Panc1 (cell line): ENCODE data around the gene FANCD2OS.

ENCODE experiments used
- POLR2AphosphoS5 ChIP-seq: IDR thresholded peaks from 2 replicates; pipeline ENCODE4 v1.6.1; 2012; ENCODE audit warnings: mild to moderate bottlenecking, low read depth, low read length, moderate library complexity
- SIN3A ChIP-seq: IDR thresholded peaks from 2 replicates; pipeline ENCODE4 v1.6.1; 2012; ENCODE audit warnings: low read depth, mild to moderate bottlenecking, low read length, moderate library complexity, borderline replicate concordance; ENCODE audit not compliant: insufficient read depth
- TF ChIP-seq, protein P1 (sequence below): fragments of 450-650 bp; IDR thresholded peaks from 2 replicates; pipeline ENCODE4 v1.5.1; 2017; ENCODE audit warnings: mild to moderate bottlenecking
- TF ChIP-seq, protein P2 (sequence below), 2 experiments: IDR thresholded peaks; 2 replicates each; pipeline ENCODE4 v1.6.1; 2011 to 2012; ENCODE audit warnings: low read depth in 2 of 2, control low read depth in 1 of 2, low read length in 1 of 2, mild to moderate bottlenecking in 1 of 2, moderate library complexity in 1 of 2; ENCODE audit not compliant: insufficient read depth in 1 of 2

DNA sequence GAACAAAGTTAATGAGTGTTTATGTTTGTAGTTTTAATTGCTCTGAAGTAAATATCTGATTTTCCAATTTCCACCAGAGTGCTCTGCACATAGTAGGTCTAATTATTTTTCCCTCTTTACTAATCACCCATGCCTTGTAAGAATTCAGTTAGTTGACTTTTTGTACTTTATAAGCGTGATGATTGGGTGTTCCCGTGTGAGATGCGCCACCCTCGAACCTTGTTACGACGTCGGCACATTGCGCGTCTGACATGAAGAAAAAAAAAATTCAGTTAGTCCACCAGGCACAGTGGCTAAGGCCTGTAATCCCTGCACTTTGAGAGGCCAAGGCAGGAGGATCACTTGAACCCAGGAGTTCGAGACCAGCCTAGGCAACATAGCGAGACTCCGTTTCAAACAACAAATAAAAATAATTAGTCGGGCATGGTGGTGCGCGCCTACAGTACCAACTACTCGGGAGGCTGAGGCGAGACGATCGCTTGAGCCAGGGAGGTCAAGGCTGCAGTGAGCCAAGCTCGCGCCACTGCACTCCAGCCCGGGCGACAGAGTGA, 33.0 kb upstream of the FANCD2OS start:
- TF ChIP-seq, protein P1, sequence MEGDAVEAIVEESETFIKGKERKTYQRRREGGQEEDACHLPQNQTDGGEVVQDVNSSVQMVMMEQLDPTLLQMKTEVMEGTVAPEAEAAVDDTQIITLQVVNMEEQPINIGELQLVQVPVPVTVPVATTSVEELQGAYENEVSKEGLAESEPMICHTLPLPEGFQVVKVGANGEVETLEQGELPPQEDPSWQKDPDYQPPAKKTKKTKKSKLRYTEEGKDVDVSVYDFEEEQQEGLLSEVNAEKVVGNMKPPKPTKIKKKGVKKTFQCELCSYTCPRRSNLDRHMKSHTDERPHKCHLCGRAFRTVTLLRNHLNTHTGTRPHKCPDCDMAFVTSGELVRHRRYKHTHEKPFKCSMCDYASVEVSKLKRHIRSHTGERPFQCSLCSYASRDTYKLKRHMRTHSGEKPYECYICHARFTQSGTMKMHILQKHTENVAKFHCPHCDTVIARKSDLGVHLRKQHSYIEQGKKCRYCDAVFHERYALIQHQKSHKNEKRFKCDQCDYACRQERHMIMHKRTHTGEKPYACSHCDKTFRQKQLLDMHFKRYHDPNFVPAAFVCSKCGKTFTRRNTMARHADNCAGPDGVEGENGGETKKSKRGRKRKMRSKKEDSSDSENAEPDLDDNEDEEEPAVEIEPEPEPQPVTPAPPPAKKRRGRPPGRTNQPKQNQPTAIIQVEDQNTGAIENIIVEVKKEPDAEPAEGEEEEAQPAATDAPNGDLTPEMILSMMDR, result no peak
- TF ChIP-seq POLR2AphosphoS5, result no peak
- no peak for TF ChIP-seq SIN3A
- TF ChIP-seq, protein P2, sequence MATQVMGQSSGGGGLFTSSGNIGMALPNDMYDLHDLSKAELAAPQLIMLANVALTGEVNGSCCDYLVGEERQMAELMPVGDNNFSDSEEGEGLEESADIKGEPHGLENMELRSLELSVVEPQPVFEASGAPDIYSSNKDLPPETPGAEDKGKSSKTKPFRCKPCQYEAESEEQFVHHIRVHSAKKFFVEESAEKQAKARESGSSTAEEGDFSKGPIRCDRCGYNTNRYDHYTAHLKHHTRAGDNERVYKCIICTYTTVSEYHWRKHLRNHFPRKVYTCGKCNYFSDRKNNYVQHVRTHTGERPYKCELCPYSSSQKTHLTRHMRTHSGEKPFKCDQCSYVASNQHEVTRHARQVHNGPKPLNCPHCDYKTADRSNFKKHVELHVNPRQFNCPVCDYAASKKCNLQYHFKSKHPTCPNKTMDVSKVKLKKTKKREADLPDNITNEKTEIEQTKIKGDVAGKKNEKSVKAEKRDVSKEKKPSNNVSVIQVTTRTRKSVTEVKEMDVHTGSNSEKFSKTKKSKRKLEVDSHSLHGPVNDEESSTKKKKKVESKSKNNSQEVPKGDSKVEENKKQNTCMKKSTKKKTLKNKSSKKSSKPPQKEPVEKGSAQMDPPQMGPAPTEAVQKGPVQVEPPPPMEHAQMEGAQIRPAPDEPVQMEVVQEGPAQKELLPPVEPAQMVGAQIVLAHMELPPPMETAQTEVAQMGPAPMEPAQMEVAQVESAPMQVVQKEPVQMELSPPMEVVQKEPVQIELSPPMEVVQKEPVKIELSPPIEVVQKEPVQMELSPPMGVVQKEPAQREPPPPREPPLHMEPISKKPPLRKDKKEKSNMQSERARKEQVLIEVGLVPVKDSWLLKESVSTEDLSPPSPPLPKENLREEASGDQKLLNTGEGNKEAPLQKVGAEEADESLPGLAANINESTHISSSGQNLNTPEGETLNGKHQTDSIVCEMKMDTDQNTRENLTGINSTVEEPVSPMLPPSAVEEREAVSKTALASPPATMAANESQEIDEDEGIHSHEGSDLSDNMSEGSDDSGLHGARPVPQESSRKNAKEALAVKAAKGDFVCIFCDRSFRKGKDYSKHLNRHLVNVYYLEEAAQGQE (IDR thresholded peaks at IDR 0.05; ENCODE audit: insufficient read depth in 1 of 2, low read depth in 2 of 2, low read length in 1 of 2), result no peak
